Measurements from ENCODE around the gene APBA3. TPM values are rescaled to one million over a fixed set of nuclear protein-coding genes. Genes with fewer than 3 reads are reported as not detected.

APBA3 gene
- total and polyA plus RNA-seq, 9 of the 15 experiments (the other 6 are each of a cell fraction or from before 2014, with no cell fraction given), result 0.10 to 29.5 (median 11.5) TPM

GRCh38 chr19:3734310-3734600, 27.2 kb downstream of the APBA3 start:
- 86% methylated on average over 1 of the region's 14 CpGs for WGBS (ENCODE audit: insufficient coverage, low coverage, missing lambda C conversion rate)
- POLR2A ChIA-PET, result interaction anchor here (0.6 kb wide), 2 partner anchors 9 to 22 kb away, joined by 3 read pairs; no protein-coding TSS in a partner anchor
- CTCF ChIA-PET (ENCODE audit: low intra/inter-chr PET ratio), result no interaction called here
- DNase-seq (ENCODE audit: extremely low read depth in 1 of 4, low spot score in 3 of 4) (no peak), ATAC-seq (no peak), FAIRE-seq (no peak)
- H3K4me3 ChIP-seq, result no peak overlapping the region
- intact Hi-C loops (cut with micrococcal nuclease), result no loop called here
- peaks cover 9 to 29% of the 10 kb centered on the region in 2 experiments; a peak in 4 of 5 replicates for H3K4me1 ChIP-seq (replicated peaks in 1 of 2; ENCODE audit: control insufficient read depth in 2 of 2, insufficient read depth in 2 of 2, low read length in 2 of 2)
- no peaks in the 10 kb centered on the region for H3K79me2 ChIP-seq (ENCODE audit: control insufficient read depth, insufficient read depth, low read length)
- no peak overlapping the region for H3K27ac ChIP-seq (ENCODE audit: extremely low read depth, low read depth, low read length)
- no peaks in the 10 kb centered on the region; the same call in 1 of the 2 replicates for H4K20me1 ChIP-seq (replicated peaks; ENCODE audit: control insufficient read depth, insufficient read depth, low read length)
- H3K4me2 ChIP-seq (ENCODE audit: insufficient read depth, low read length), result no peak overlapping the region
- no peak for TF ChIP-seq ZNF41 (CRISPR knock-in tag; conservative IDR thresholded peaks at IDR 0.05)
- no peak for TF ChIP-seq RBM34 (IDR thresholded peaks at IDR 0.05; ENCODE audit: borderline replicate concordance, insufficient read depth, low read length)
- TF ChIP-seq FOXM1 (IDR thresholded peaks at IDR 0.05; ENCODE audit: low read depth), result no peak
- no peak for TF ChIP-seq FOXM1 (CRISPR knock-in tag; IDR thresholded peaks at IDR 0.05; ENCODE audit: low read depth)
- 0 out of 2 replicates have a peak, but pooled peaks have one; percentile 25 for TF ChIP-seq FOXP1 (CRISPR knock-in tag; IDR thresholded peaks at IDR 0.05)
- no peak for TF ChIP-seq EGR1 (conservative IDR thresholded peaks at IDR 0.05)
- no peak for TF ChIP-seq ZNF146 (CRISPR knock-in tag; IDR thresholded peaks at IDR 0.05; ENCODE audit: unreplicated experiment)
- TF ChIP-seq NR2C2 (CRISPR knock-in tag; IDR thresholded peaks at IDR 0.05), result no peak
- no peak for TF ChIP-seq NR2C2 (tag; IDR thresholded peaks at IDR 0.05)
- TF ChIP-seq HSF4 (CRISPR knock-in tag; IDR thresholded peaks at IDR 0.05; ENCODE audit: borderline replicate concordance), result no peak
- TF ChIP-seq SP2 (IDR thresholded peaks at IDR 0.05; ENCODE audit: extremely low read depth, low read depth, low read length, poor library complexity, severe bottlenecking), result no peak
- TF ChIP-seq BCLAF1 (IDR thresholded peaks at IDR 0.05; ENCODE audit: borderline replicate concordance in 1 of 2, control insufficient read depth in 1 of 2, low read depth in 2 of 2, low read length in 1 of 2), result no peak
- no peak for TF ChIP-seq ZBTB43 (CRISPR knock-in tag; IDR thresholded peaks at IDR 0.05)
- TF ChIP-seq ZNF79 (CRISPR knock-in tag; IDR thresholded peaks at IDR 0.05; ENCODE audit: low read depth), result no peak
- 0 out of 2 replicates have a peak, but pooled peaks have one; percentile 15 for TF ChIP-seq ADNP (tag; IDR thresholded peaks at IDR 0.05)
- no peak for TF ChIP-seq RFX5 (IDR thresholded peaks at IDR 0.05; ENCODE audit: low read depth, low read length)
- no peaks in the 10 kb centered on the region for H3K36me3 ChIP-seq (ENCODE audit: control insufficient read depth, insufficient read depth, low read length)
- no peak overlapping the region for H2AFZ ChIP-seq (ENCODE audit: low read depth, low read length)
- H3K9ac ChIP-seq (ENCODE audit: insufficient read depth in 1 of 2, low read depth in 2 of 2, low read length in 2 of 2), result peak overlapping the region in 1 of 2 experiments; percentile 1; a peak in 1 of 4 replicates
- H3K9me3 ChIP-seq (replicated peaks; ENCODE audit: control insufficient read depth, insufficient read depth, low read depth, low read length), result 0 out of 2 replicates have a peak, but pooled peaks cover 4% of the 10 kb centered on the region
- in situ Hi-C loops (cut with MboI), result no loop called here
- peaks cover 0 to 9% of the 10 kb centered on the region in 2 experiments; a peak in 2 of 5 replicates for H3K27me3 ChIP-seq (ENCODE audit: control insufficient read depth in 2 of 2, insufficient read depth in 2 of 2, low read length in 2 of 2)
- no peaks in the 10 kb centered on the region for H3K9me1 ChIP-seq (ENCODE audit: control insufficient read depth, insufficient read depth, low read length)
- no TSS peak for BruUV-seq (replicated peaks)
